ENCODE data around the gene STK40.

STK40 gene

GRCh38 chr1:36385410-36386264 is at the start of gene STK40:
Gene STK40, minus strand, starts transcription at chr1:36385924. Its CDS starts 24,592 bp downstream, at chr1:36361332.
- DNase-seq, result peak; percentile 97

- DNase-seq, result no peak
Measured at GRCh38 chr1:36433102-36433501, 47.4 kb upstream of the STK40 start.

GRCh38 chr1:36432616-36433015 is 46.9 kb upstream of the STK40 start:
- DNase-seq, result no peak

GRCh38 chr1:36425791-36426190 is 40.1 kb upstream of the STK40 start:
- DNase-seq, result no peak

GRCh38 chr1:36421649-36422048 is 35.9 kb upstream of the STK40 start:
- DNase-seq, result no peak

- peak; percentile 77 for DNase-seq
Measured at GRCh38 chr1:36420836-36421317, 35.2 kb upstream of the STK40 start.

GRCh38 chr1:36420409-36420808 is 34.7 kb upstream of the STK40 start:
- no peak for DNase-seq

- no peak for DNase-seq
Measured at GRCh38 chr1:36419569-36419968, 33.8 kb upstream of the STK40 start.

GRCh38 chr1:36419140-36419539 is 33.4 kb upstream of the STK40 start:
- DNase-seq, result no peak

- no peak for DNase-seq
Measured at GRCh38 chr1:36417931-36418330, 32.2 kb upstream of the STK40 start.

GRCh38 chr1:36415661-36416326 is 30.1 kb upstream of the STK40 start:
- DNase-seq, result no peak

- no peak for DNase-seq
Measured at GRCh38 chr1:36414384-36414783, 28.7 kb upstream of the STK40 start.

GRCh38 chr1:36411674-36412648 is 26.2 kb upstream of the STK40 start:
- DNase-seq, result no peak

GRCh38 chr1:36408479-36408878 is 22.8 kb upstream of the STK40 start:
- DNase-seq, result no peak

GRCh38 chr1:36406440-36406839 is 20.7 kb upstream of the STK40 start:
- no peak for DNase-seq

GRCh38 chr1:36402504-36402890 is 16.8 kb upstream of the STK40 start:
- no peak for DNase-seq

- no peak for DNase-seq
Measured at GRCh38 chr1:36401602-36402503, 16.1 kb upstream of the STK40 start.

- peak; percentile 90 for DNase-seq
Measured at GRCh38 chr1:36400825-36401601, 15.3 kb upstream of the STK40 start.

- no peak for DNase-seq
Measured at GRCh38 chr1:36400514-36400824, 14.7 kb upstream of the STK40 start.

- no peak for DNase-seq
Measured at GRCh38 chr1:36398370-36398977, 12.8 kb upstream of the STK40 start.
